Measurements from ENCODE around the gene BSPRY.

The BSPRY gene

GRCh38 chr9:113345190-113345589 lies 4.2 kb upstream of the BSPRY start:
- TF ChIP-seq SIN3A (IDR thresholded peaks at IDR 0.05; ENCODE audit: borderline replicate concordance, insufficient read depth, low read length) (no peak), POLR2AphosphoS5 (IDR thresholded peaks at IDR 0.05; ENCODE audit: low read depth, low read length) (no peak), TAF1 (IDR thresholded peaks at IDR 0.05; ENCODE audit: borderline replicate concordance, insufficient read depth, low read length) (no peak), FOXP2 (optimal IDR thresholded peaks at IDR 0.05; ENCODE audit: borderline replicate concordance, extremely low read depth, extremely low read length, insufficient read depth) (no peak), REST (IDR thresholded peaks at IDR 0.05; ENCODE audit: insufficient read depth in 1 of 2, low read depth in 2 of 2, low read length in 2 of 2) (no peak)

- TF ChIP-seq POLR2AphosphoS5 (IDR thresholded peaks at IDR 0.05; ENCODE audit: low read depth, low read length) (no peak), FOXP2 (optimal IDR thresholded peaks at IDR 0.05; ENCODE audit: borderline replicate concordance, extremely low read depth, extremely low read length, insufficient read depth) (no peak), REST (IDR thresholded peaks at IDR 0.05; ENCODE audit: insufficient read depth in 1 of 2, low read depth in 2 of 2, low read length in 2 of 2) (no peak), TAF1 (IDR thresholded peaks at IDR 0.05; ENCODE audit: borderline replicate concordance, insufficient read depth, low read length) (no peak), SIN3A (IDR thresholded peaks at IDR 0.05; ENCODE audit: borderline replicate concordance, insufficient read depth, low read length) (no peak)
Observed at GRCh38 chr9:113345671-113346070, 3.7 kb upstream of the BSPRY start.

- TF ChIP-seq TAF1 (IDR thresholded peaks at IDR 0.05; ENCODE audit: borderline replicate concordance, insufficient read depth, low read length) = no peak
- no peak for TF ChIP-seq SIN3A (IDR thresholded peaks at IDR 0.05; ENCODE audit: borderline replicate concordance, insufficient read depth, low read length)
- TF ChIP-seq REST (IDR thresholded peaks at IDR 0.05; ENCODE audit: insufficient read depth in 1 of 2, low read depth in 2 of 2, low read length in 2 of 2) = no peak
- TF ChIP-seq POLR2AphosphoS5 (IDR thresholded peaks at IDR 0.05; ENCODE audit: low read depth, low read length) = no peak
- no peak for TF ChIP-seq FOXP2 (optimal IDR thresholded peaks at IDR 0.05; ENCODE audit: borderline replicate concordance, extremely low read depth, extremely low read length, insufficient read depth)
Observed at GRCh38 chr9:113348437-113348836, 904 bp upstream of the BSPRY start.

- no peak for TF ChIP-seq FOXP2 (optimal IDR thresholded peaks at IDR 0.05; ENCODE audit: borderline replicate concordance, extremely low read depth, extremely low read length, insufficient read depth)
- TF ChIP-seq SIN3A (IDR thresholded peaks at IDR 0.05; ENCODE audit: borderline replicate concordance, insufficient read depth, low read length) = no peak
- TF ChIP-seq TAF1 (IDR thresholded peaks at IDR 0.05; ENCODE audit: borderline replicate concordance, insufficient read depth, low read length) = no peak
- TF ChIP-seq REST (IDR thresholded peaks at IDR 0.05; ENCODE audit: insufficient read depth in 1 of 2, low read depth in 2 of 2, low read length in 2 of 2) = no peak
- TF ChIP-seq POLR2AphosphoS5 (IDR thresholded peaks at IDR 0.05; ENCODE audit: low read depth, low read length) = no peak
Observed at GRCh38 chr9:113349066-113349444, 286 bp upstream of the BSPRY start.

GRCh38 chr9:113350107-113350661 lies 843 bp downstream of the BSPRY start:
- TF ChIP-seq TAF1 (IDR thresholded peaks at IDR 0.05; ENCODE audit: borderline replicate concordance, insufficient read depth, low read length) (no peak), POLR2AphosphoS5 (IDR thresholded peaks at IDR 0.05; ENCODE audit: low read depth, low read length) (no peak), SIN3A (IDR thresholded peaks at IDR 0.05; ENCODE audit: borderline replicate concordance, insufficient read depth, low read length) (no peak), REST (IDR thresholded peaks at IDR 0.05; ENCODE audit: insufficient read depth in 1 of 2, low read depth in 2 of 2, low read length in 2 of 2) (no peak), FOXP2 (optimal IDR thresholded peaks at IDR 0.05; ENCODE audit: borderline replicate concordance, extremely low read depth, extremely low read length, insufficient read depth) (no peak)

All from PFSK-1 (cell line).